IPS DF 6.9 (cell line): Measurements from ENCODE around the gene TGFBR3L.
A peak's percentile ranks its signal among the peaks of the same experiment; 100 is the strongest.

ENCODE experiments used
- DNase-seq: peaks from one replicate; pipeline ENCODE4 v3.0.0-alpha.2; 2013; ENCODE audit warnings: low read depth, low spot score
- H3K27ac ChIP-seq: one replicate; pipeline ENCODE4 v1.5.1; 2013; ENCODE audit warnings: low read length, control low read depth
- H3K27me3 ChIP-seq: 2 replicates; pipeline ENCODE4 v1.6.1; 2013; ENCODE audit warnings: mild to moderate bottlenecking, low read length; ENCODE audit not compliant: control insufficient read depth, insufficient read depth
- H3K36me3 ChIP-seq: 2 replicates; pipeline ENCODE4 v1.6.1; 2013; ENCODE audit warnings: low read length; ENCODE audit not compliant: control insufficient read depth, insufficient read depth
- H3K4me1 ChIP-seq: 2 replicates; pipeline ENCODE4 v1.6.1; 2013; ENCODE audit warnings: low read length; ENCODE audit not compliant: control insufficient read depth, insufficient read depth
- H3K4me3 ChIP-seq: 2 replicates; pipeline ENCODE4 v1.5.1; 2013; ENCODE audit warnings: mild to moderate bottlenecking, low read length
- H3K9me3 ChIP-seq: 2 replicates; pipeline ENCODE4 v1.6.1; 2013; ENCODE audit warnings: low read length, inconsistent platforms; ENCODE audit not compliant: control insufficient read depth, insufficient read depth
- WGBS: extraction: QIAGEN DNeasy Blood & Tissue Kit; methylation state at CpG from one replicate; pipeline ENCODE4 v1.1.7; 2013; ENCODE audit warnings: mixed read lengths, missing lambda C conversion rate; ENCODE audit not compliant: insufficient read length, insufficient coverage; 5-methylcytosine and 5-hydroxymethylcytosine counted together

The TGFBR3L gene

GRCh38 chr19:7914598-7915045, at the start of gene TGFBR3L:
TGFBR3L (plus strand) TSS chr19:7914830.
- H3K4me3 ChIP-seq: no peak within 1 kb of the TSS

GRCh38 chr19:7865262-7865911, 49.2 kb upstream of the TGFBR3L start:
- no peak overlapping the region for H3K4me3 ChIP-seq
- no peak for DNase-seq
- peaks cover 3% of the 10 kb centered on the region; the same call in 1 of the 2 replicates for H3K27me3 ChIP-seq

More at GRCh38 chr19:7914598-7915045, at the start of gene TGFBR3L:
- Histone ChIP-seq H3K9me3 (no peaks in the 10 kb centered on the region), H3K36me3 (peaks cover 25% of the 10 kb centered on the region), H3K27me3 (peaks cover 13% of the 10 kb centered on the region), H3K27ac (no peak within 1 kb of the TSS), H3K4me1 (no peaks in the 10 kb centered on the region; the same call in 1 of the 2 replicates)
- no peak for DNase-seq
- WGBS: no CpG with 5 or more reads among the region's 12 CpGs

GRCh38 chr19:7866399-7867091, 48.1 kb upstream of the TGFBR3L start:
- H3K27me3 ChIP-seq: peaks cover 3% of the 10 kb centered on the region; the same call in 1 of the 2 replicates
- DNase-seq: no peak
- H3K4me3 ChIP-seq: no peak overlapping the region
- H3K27ac ChIP-seq: no peak overlapping the region
- no peaks in the 10 kb centered on the region for H3K36me3 ChIP-seq
- no CpG with 5 or more reads among the region's 12 CpGs for WGBS
- H3K9me3 ChIP-seq: no peaks in the 10 kb centered on the region
- peaks cover 3% of the 10 kb centered on the region; the same call in 1 of the 2 replicates for H3K4me1 ChIP-seq

More at GRCh38 chr19:7865262-7865911, 49.2 kb upstream of the TGFBR3L start:
- Histone ChIP-seq H3K9me3 (no peaks in the 10 kb centered on the region), H3K36me3 (no peaks in the 10 kb centered on the region), H3K4me1 (peaks cover 9% of the 10 kb centered on the region), H3K27ac (no peak overlapping the region)
- no CpG with 5 or more reads among the region's 10 CpGs for WGBS

GRCh38 chr19:7867092-7867844, 47.4 kb upstream of the TGFBR3L start:
- Histone ChIP-seq H3K36me3 (no peaks in the 10 kb centered on the region), H3K27ac (no peak overlapping the region), H3K4me3 (no peak overlapping the region), H3K9me3 (no peaks in the 10 kb centered on the region), H3K27me3 (peaks cover 3% of the 10 kb centered on the region; the same call in 1 of the 2 replicates), H3K4me1 (peaks cover 5% of the 10 kb centered on the region)
- WGBS: no CpG with 5 or more reads among the region's 9 CpGs
- DNase-seq: no peak

GRCh38 chr19:7868326-7868670, 46.3 kb upstream of the TGFBR3L start:
- DNase-seq: no peak
- H3K4me1 ChIP-seq: peaks cover 8% of the 10 kb centered on the region
- no peak overlapping the region for H3K27ac ChIP-seq
- WGBS: no CpG with 5 or more reads among the region's 21 CpGs
- H3K27me3 ChIP-seq: peaks cover 3% of the 10 kb centered on the region; the same call in 1 of the 2 replicates
- no peaks in the 10 kb centered on the region for H3K9me3 ChIP-seq
- H3K4me3 ChIP-seq: no peak overlapping the region
- H3K36me3 ChIP-seq: no peaks in the 10 kb centered on the region

GRCh38 chr19:7868671-7869452, 45.8 kb upstream of the TGFBR3L start:
- no peak overlapping the region for H3K27ac ChIP-seq
- H3K9me3 ChIP-seq: no peaks in the 10 kb centered on the region
- peaks cover 8% of the 10 kb centered on the region for H3K4me1 ChIP-seq
- no peak for DNase-seq
- H3K4me3 ChIP-seq: peak overlapping the region; percentile 50; the same call in 1 of the 2 replicates
- peaks cover 3% of the 10 kb centered on the region; the same call in 1 of the 2 replicates for H3K27me3 ChIP-seq
- H3K36me3 ChIP-seq: no peaks in the 10 kb centered on the region
- WGBS: no CpG with 5 or more reads among the region's 67 CpGs

GRCh38 chr19:7869453-7869909, 45.1 kb upstream of the TGFBR3L start:
- H3K9me3 ChIP-seq: no peaks in the 10 kb centered on the region
- no peak for DNase-seq
- peak overlapping the region; percentile 50; the same call in 1 of the 2 replicates for H3K4me3 ChIP-seq
- no peak overlapping the region for H3K27ac ChIP-seq
- WGBS: no CpG with 5 or more reads among the region's 47 CpGs
- no peaks in the 10 kb centered on the region for H3K36me3 ChIP-seq
- peaks cover 8% of the 10 kb centered on the region for H3K4me1 ChIP-seq
- no peaks in the 10 kb centered on the region for H3K27me3 ChIP-seq

GRCh38 chr19:7869910-7870511, 44.6 kb upstream of the TGFBR3L start:
- Histone ChIP-seq H3K4me1 (peaks cover 8% of the 10 kb centered on the region), H3K27ac (no peak overlapping the region), H3K27me3 (no peaks in the 10 kb centered on the region), H3K36me3 (no peaks in the 10 kb centered on the region), H3K9me3 (no peaks in the 10 kb centered on the region), H3K4me3 (peak overlapping the region; percentile 18; the same call in 1 of the 2 replicates)
- DNase-seq: no peak
- WGBS: no CpG with 5 or more reads among the region's 30 CpGs

- no peak for DNase-seq
- no peaks in the 10 kb centered on the region for H3K36me3 ChIP-seq
- H3K27ac ChIP-seq: no peak overlapping the region
- H3K4me3 ChIP-seq: no peak overlapping the region
- H3K9me3 ChIP-seq: no peaks in the 10 kb centered on the region
- H3K27me3 ChIP-seq: no peaks in the 10 kb centered on the region
- peaks cover 8% of the 10 kb centered on the region for H3K4me1 ChIP-seq
- WGBS: no CpG with 5 or more reads among the region's 11 CpGs
These were observed 43.8 kb upstream of the TGFBR3L start for GRCh38 chr19:7870571-7871436.
